Ishikawa (cell line): ENCODE results near the gene SH3RF3.

Source experiments
- CEBPB ChIP-seq: IDR thresholded peaks from 2 replicates; pipeline ENCODE4 v1.6.1; 2012
- CREB1 ChIP-seq: IDR thresholded peaks from 2 replicates; pipeline ENCODE4 v1.6.1; 2012; ENCODE audit warnings: low read depth
- EGR1 ChIP-seq: IDR thresholded peaks from 2 replicates; pipeline ENCODE4 v1.6.1; 2012
- EP300 ChIP-seq: IDR thresholded peaks from 2 replicates; pipeline ENCODE4 v1.6.1; 2012; ENCODE audit warnings: borderline replicate concordance
- FOXM1 ChIP-seq: IDR thresholded peaks from 2 replicates; pipeline ENCODE4 v1.6.1; 2012; ENCODE audit warnings: low read depth, borderline replicate concordance
- NFIC ChIP-seq: IDR thresholded peaks from 2 replicates; pipeline ENCODE4 v1.6.1; 2012
- RAD21 ChIP-seq: IDR thresholded peaks from 2 replicates; pipeline ENCODE4 v1.6.1; 2012; ENCODE audit warnings: low read depth
- TAF1 ChIP-seq: IDR thresholded peaks from 2 replicates; pipeline ENCODE4 v1.6.1; 2012; ENCODE audit warnings: low read depth, mild to moderate bottlenecking
- TCF12 ChIP-seq: IDR thresholded peaks from 2 replicates; pipeline ENCODE4 v1.6.1; 2012; ENCODE audit warnings: low read depth
- TEAD4 ChIP-seq: IDR thresholded peaks from 2 replicates; pipeline ENCODE4 v1.6.1; 2012
- YY1 ChIP-seq: IDR thresholded peaks from 2 replicates; pipeline ENCODE4 v1.6.1; 2012; ENCODE audit warnings: low read depth
- ZBTB7A ChIP-seq: IDR thresholded peaks from 2 replicates; pipeline ENCODE4 v1.6.1; 2012; ENCODE audit warnings: low read depth
- TF ChIP-seq, protein P1 (sequence below): IDR thresholded peaks from 2 replicates; pipeline ENCODE4 v1.6.1; 2012
- TF ChIP-seq, protein P2 (sequence below): IDR thresholded peaks from 2 replicates; pipeline ENCODE4 v1.6.1; 2012
- TF ChIP-seq, protein P3 (sequence below): IDR thresholded peaks from 2 replicates; pipeline ENCODE4 v1.6.1; 2012; ENCODE audit warnings: low read depth, mild to moderate bottlenecking

The SH3RF3 gene

DNA sequence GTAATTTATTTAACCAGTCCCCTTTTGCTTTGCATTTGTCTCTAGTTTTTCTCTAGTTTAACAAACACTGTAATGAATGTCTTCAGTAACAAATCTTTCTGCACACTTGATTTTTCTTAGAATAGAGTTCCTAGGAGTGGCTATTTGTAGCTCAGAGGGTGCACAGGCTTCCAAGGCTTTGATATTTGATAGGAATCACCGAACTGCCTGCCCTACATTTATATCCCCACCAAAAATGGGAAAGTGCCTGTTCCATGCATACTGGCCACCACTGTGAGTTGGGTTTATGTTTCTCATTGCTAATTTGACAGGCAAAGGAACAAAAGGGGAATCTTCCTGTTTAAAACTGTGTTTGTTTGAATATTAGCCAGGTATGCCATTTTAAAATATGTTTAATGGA lies 238.7 kb downstream of the SH3RF3 start:
- TF ChIP-seq CREB1 (no peak), FOXM1 (no peak), TEAD4 (no peak), CEBPB (no peak), EP300 (no peak), NFIC (no peak), ZBTB7A (no peak), EGR1 (no peak), TAF1 (no peak), TCF12 (no peak), RAD21 (no peak), YY1 (no peak)
- TF ChIP-seq, protein P1, sequence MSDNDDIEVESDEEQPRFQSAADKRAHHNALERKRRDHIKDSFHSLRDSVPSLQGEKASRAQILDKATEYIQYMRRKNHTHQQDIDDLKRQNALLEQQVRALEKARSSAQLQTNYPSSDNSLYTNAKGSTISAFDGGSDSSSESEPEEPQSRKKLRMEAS = no peak
- TF ChIP-seq, protein P2, sequence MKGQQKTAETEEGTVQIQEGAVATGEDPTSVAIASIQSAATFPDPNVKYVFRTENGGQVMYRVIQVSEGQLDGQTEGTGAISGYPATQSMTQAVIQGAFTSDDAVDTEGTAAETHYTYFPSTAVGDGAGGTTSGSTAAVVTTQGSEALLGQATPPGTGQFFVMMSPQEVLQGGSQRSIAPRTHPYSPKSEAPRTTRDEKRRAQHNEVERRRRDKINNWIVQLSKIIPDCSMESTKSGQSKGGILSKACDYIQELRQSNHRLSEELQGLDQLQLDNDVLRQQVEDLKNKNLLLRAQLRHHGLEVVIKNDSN = no peak
- TF ChIP-seq, protein P3, sequence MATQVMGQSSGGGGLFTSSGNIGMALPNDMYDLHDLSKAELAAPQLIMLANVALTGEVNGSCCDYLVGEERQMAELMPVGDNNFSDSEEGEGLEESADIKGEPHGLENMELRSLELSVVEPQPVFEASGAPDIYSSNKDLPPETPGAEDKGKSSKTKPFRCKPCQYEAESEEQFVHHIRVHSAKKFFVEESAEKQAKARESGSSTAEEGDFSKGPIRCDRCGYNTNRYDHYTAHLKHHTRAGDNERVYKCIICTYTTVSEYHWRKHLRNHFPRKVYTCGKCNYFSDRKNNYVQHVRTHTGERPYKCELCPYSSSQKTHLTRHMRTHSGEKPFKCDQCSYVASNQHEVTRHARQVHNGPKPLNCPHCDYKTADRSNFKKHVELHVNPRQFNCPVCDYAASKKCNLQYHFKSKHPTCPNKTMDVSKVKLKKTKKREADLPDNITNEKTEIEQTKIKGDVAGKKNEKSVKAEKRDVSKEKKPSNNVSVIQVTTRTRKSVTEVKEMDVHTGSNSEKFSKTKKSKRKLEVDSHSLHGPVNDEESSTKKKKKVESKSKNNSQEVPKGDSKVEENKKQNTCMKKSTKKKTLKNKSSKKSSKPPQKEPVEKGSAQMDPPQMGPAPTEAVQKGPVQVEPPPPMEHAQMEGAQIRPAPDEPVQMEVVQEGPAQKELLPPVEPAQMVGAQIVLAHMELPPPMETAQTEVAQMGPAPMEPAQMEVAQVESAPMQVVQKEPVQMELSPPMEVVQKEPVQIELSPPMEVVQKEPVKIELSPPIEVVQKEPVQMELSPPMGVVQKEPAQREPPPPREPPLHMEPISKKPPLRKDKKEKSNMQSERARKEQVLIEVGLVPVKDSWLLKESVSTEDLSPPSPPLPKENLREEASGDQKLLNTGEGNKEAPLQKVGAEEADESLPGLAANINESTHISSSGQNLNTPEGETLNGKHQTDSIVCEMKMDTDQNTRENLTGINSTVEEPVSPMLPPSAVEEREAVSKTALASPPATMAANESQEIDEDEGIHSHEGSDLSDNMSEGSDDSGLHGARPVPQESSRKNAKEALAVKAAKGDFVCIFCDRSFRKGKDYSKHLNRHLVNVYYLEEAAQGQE = no peak

DNA sequence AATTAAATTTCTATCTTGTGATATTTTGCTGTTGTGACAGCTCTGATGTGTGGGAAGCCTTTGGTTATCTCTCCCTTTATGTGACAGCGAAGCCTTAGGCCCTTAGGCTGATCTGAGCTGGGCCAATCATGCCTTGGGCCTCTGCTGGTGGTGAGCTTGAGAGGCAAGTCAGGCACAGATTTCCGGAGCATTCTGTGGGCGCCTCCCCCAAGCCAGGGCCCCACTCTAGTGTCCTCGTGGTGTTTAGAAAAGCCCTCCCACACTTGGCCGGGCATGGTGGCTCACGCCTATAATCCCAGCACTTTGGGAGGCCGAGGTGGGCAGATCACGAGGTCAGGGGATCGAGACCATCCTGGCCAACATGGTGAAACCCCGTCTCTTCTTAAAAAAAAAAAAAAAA lies 239.8 kb downstream of the SH3RF3 start:
- no peak for TF ChIP-seq TEAD4
- TF ChIP-seq EGR1 = no peak
- no peak for TF ChIP-seq FOXM1
- no peak for TF ChIP-seq TAF1
- TF ChIP-seq YY1 = no peak
- no peak for TF ChIP-seq CREB1
- no peak for TF ChIP-seq ZBTB7A
- no peak for TF ChIP-seq CEBPB
- TF ChIP-seq RAD21 = no peak
- TF ChIP-seq, protein P1 = no peak

DNA sequence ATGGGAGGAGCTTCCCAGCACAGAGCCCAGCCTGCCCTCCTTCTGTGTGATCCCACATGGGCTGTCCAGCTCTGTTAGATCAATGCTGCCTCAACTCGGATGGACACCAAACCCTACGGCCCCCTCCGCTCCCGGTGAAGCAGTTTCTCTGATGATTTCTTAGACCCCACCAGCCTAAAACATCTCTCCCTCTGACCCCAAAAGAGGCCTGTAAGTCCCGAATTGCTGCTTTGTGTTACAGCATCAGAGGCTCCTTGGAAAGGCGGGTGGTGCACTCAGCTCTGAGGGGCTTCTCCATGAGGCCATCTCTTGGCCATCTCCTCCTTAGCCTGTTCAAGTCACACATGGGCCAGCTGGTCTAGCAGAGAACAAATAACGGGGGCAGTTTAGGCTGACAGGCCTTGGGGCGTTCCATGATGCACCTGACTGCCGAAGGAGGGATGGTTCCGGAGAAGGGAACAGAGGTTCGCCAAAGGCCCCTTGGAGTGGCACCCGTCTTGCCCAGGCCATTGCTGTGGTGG lies 240.7 kb downstream of the SH3RF3 start:
- TF ChIP-seq EP300 (no peak), TEAD4 (no peak), FOXM1 (no peak), TAF1 (no peak), CEBPB (no peak), CREB1 (no peak), ZBTB7A (no peak), NFIC (no peak), RAD21 (no peak), EGR1 (no peak), TCF12 (no peak), YY1 (no peak)
- TF ChIP-seq, protein P1 = no peak
- TF ChIP-seq, protein P3 = no peak
- TF ChIP-seq, protein P2 = no peak

DNA sequence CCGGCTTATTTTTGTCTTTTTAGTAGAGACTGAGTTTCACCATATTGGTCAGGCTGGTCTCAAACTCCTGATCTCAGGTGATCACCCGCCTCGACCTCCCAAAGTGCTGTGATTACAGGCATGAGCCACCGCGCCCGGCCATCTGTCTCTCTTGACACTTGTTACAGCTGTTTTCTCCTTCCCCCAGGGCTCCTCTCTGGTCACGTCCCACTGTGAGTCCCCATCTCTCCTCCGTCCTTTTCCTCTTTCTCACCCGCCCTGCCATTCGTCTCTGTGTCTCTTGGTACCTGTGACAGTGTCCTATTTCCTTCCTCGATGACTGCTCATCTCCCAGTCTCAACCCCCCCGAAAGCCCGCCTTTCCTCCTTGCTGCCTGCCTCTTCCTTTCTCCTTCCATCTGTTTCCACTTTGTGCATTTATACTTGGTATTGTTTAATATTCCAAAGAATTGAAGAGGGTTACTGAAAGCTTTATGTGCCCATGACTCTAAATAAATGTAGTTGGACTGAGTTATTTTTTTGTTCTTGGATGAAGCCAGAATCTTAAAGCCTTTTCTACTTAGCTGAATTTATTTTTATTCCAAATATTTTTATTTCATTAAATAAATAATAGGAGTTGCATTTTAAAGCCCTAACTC lies 241.5 kb downstream of the SH3RF3 start:
- TF ChIP-seq TAF1 (no peak), RAD21 (no peak), YY1 (no peak), EGR1 (no peak), FOXM1 (no peak), ZBTB7A (no peak), NFIC (no peak)
- TF ChIP-seq, protein P2 = no peak
- TF ChIP-seq, protein P3 = no peak
